Activated CD4-positive, alpha-beta T cell treated with anti-CD3 and anti-CD28 coated beads, Interleukin-2, amount 50 U/mL, for 48 hours (primary cell): ENCODE data around the gene NABP1.

Experiments
- DNase-seq, 2 experiments: peaks; one replicate each; pipeline ENCODE4 v3.0.0-alpha.2; 2020

The NABP1 gene

GRCh38 chr2:191713837-191714236, 35.9 kb downstream of the NABP1 start:
- DNase-seq, result no peak

GRCh38 chr2:191714925-191715324, 37.0 kb downstream of the NABP1 start:
- DNase-seq, result no peak

- no peak for DNase-seq
Observed at GRCh38 chr2:191715471-191715870, 37.5 kb downstream of the NABP1 start.

GRCh38 chr2:191719261-191719660, 41.3 kb downstream of the NABP1 start:
- no peak for DNase-seq

GRCh38 chr2:191719938-191720337, 42.0 kb downstream of the NABP1 start:
- DNase-seq, result no peak

GRCh38 chr2:191721331-191721730, 43.4 kb downstream of the NABP1 start:
- no peak for DNase-seq

- DNase-seq, result no peak
Observed at GRCh38 chr2:191724015-191724414, 46.1 kb downstream of the NABP1 start.

- no peak for DNase-seq
Observed at GRCh38 chr2:191728750-191729624, 51.1 kb downstream of the NABP1 start.

GRCh38 chr2:191730263-191730662, 52.3 kb downstream of the NABP1 start:
- no peak for DNase-seq
